Measurements from ENCODE around the gene KRTAP10-8. TPM values are rescaled to one million over a fixed set of nuclear protein-coding genes. Genes with fewer than 3 reads are reported as not detected.
"Not testable (repeated sequence)": the region's sequence is repeated elsewhere in the genome, so short reads cannot be mapped to it uniquely, and the experiment has no call there.

Gene KRTAP10-8
- total and polyA plus RNA-seq, 12 donors: not detected

GRCh38 chr21:44596068-44596725, 15.7 kb upstream of the KRTAP10-8 start:
- H3K4me1 ChIP-seq: peaks cover 0 to 4% (median 0%) of the 10 kb centered on the region in 9 donors
- no peak for TF ChIP-seq CTCF (IDR thresholded peaks at IDR 0.05)
- intact Hi-C loops (cut with DNase I): no loop called here
- 75% methylated on average over 9 of the region's 9 CpGs for WGBS, 2 donors
- no peaks in the 10 kb centered on the region for H3K36me3 ChIP-seq
- peaks cover 0 to 59% (median 11%) of the 10 kb centered on the region in 7 donors for H3K27me3 ChIP-seq
- ATAC-seq: no peak
- H3K9me3 ChIP-seq: peaks cover 0 to 10% (median 0%) of the 10 kb centered on the region in 11 donors
- DNase-seq: no peak
- H3K27ac ChIP-seq: no peak overlapping the region
- H3K4me3 ChIP-seq: no peak overlapping the region

GRCh38 chr21:44598061-44598460, 13.8 kb upstream of the KRTAP10-8 start:
- intact Hi-C loops (cut with DNase I): no loop called here
- WGBS, 2 donors: 58% methylated on average over 11 of the region's 11 CpGs
- H3K4me3 ChIP-seq: no peak overlapping the region
- DNase-seq: no peak
- no peaks in the 10 kb centered on the region for H3K36me3 ChIP-seq
- TF ChIP-seq CTCF (IDR thresholded peaks at IDR 0.05): no peak
- peaks cover 0 to 10% (median 0%) of the 10 kb centered on the region in 11 donors for H3K9me3 ChIP-seq
- H3K27ac ChIP-seq: no peak overlapping the region
- peaks cover 0 to 61% (median 14%) of the 10 kb centered on the region in 7 donors for H3K27me3 ChIP-seq
- H3K4me1 ChIP-seq: peaks cover 0 to 4% (median 0%) of the 10 kb centered on the region in 9 donors
- no peak for ATAC-seq

GRCh38 chr21:44599264-44600029, 12.4 kb upstream of the KRTAP10-8 start:
- peaks cover 0 to 61% (median 19%) of the 10 kb centered on the region in 7 donors for H3K27me3 ChIP-seq
- no peak for ATAC-seq
- no peak for DNase-seq
- no peaks in the 10 kb centered on the region for H3K36me3 ChIP-seq
- no peak for TF ChIP-seq CTCF (IDR thresholded peaks at IDR 0.05)
- intact Hi-C loops (cut with DNase I): no loop called here
- H3K4me3 ChIP-seq: no peak overlapping the region
- 79 to 83% methylated on average over 8 of the region's 8 CpGs for WGBS, 2 donors
- H3K4me1 ChIP-seq: no peaks in the 10 kb centered on the region
- H3K27ac ChIP-seq: no peak overlapping the region
- H3K9me3 ChIP-seq: peaks cover 0 to 17% (median 0%) of the 10 kb centered on the region in 11 donors

- H3K36me3 ChIP-seq; H3K4me1 ChIP-seq; H3K27ac ChIP-seq; intact Hi-C loops (cut with DNase I); H3K4me3 ChIP-seq; DNase-seq: not testable (repeated sequence)
- Histone ChIP-seq H3K9me3 (peaks cover 0 to 19% (median 0%) of the 10 kb centered on the region in 11 donors), H3K27me3 (peaks cover 0 to 61% (median 18%) of the 10 kb centered on the region in 7 donors)
- WGBS, 2 donors: 71 to 75% methylated on average over 20 to 23 of the region's 23 CpGs
- ATAC-seq: peak in 3 of 8 donors; percentile 29 to 58 (median 41)
These were observed 11.5 kb upstream of the KRTAP10-8 start, which contains the start of gene KRTAP10-7 for GRCh38 chr21:44600118-44600978. Gene KRTAP10-7 (plus strand): TSS chr21:44600597. CDS start chr21:44600622, 25 bp downstream.

GRCh38 chr21:44601091-44601490, 10.8 kb upstream of the KRTAP10-8 start:
- Histone ChIP-seq H3K27me3 (peaks cover 0 to 61% (median 18%) of the 10 kb centered on the region in 7 donors), H3K9me3 (peaks cover 0 to 21% (median 0%) of the 10 kb centered on the region in 11 donors)
- H3K4me1 ChIP-seq; H3K4me3 ChIP-seq; H3K27ac ChIP-seq; DNase-seq; H3K36me3 ChIP-seq; intact Hi-C loops (cut with DNase I): not testable (repeated sequence)
- 72 to 74% methylated on average over 9 to 10 of the region's 10 CpGs for WGBS, 2 donors
- ATAC-seq: peak in 1 of 8 donors; percentile 22
